Gastrocnemius medialis (tissue), 4 donors: ENCODE data around the gene SULT1B1. TPM values are rescaled to one million over a fixed set of nuclear protein-coding genes. Genes with fewer than 3 reads are reported as not detected.

ENCODE experiments used
- ATAC-seq, 2 donors: fragments of 150-250 bp; one replicate each; pipeline ENCODE4 v1.9.1; 2016
- DNase-seq, 2 donors: peaks; one replicate each; pipeline ENCODE4 v3.0.0-alpha.2; 2019
- H3K27ac ChIP-seq, 4 donors: fragments of 200-600 bp; sonication (generic); 1 replicate in 1 of 4; 2 replicates in 3 of 4; pipeline ENCODE4 v1.5.1; 2016 to 2018; ENCODE audit warnings: mild to moderate bottlenecking in 2 of 4, moderate library complexity in 1 of 4
- H3K27me3 ChIP-seq, 3 donors: fragments of 200-600 bp; sonication (generic) in 2 of 3; 1 replicate in 1 of 3; 2 replicates in 2 of 3; pipeline versions ENCODE4 v1.5.1 to v1.6.0; 2016 to 2019; ENCODE audit warnings: mild to moderate bottlenecking in 1 of 3, moderate library complexity in 1 of 3
- H3K36me3 ChIP-seq, 2 donors: fragments of 200-600 bp; sonication (generic) in 1 of 2; one replicate each; pipeline ENCODE4 v1.5.1; 2017 to 2018
- H3K4me1 ChIP-seq, 2 donors: fragments of 200-600 bp; sonication (generic) in 1 of 2; one replicate each; pipeline ENCODE4 v1.5.1; 2016 to 2017; ENCODE audit warnings: mild to moderate bottlenecking in 2 of 2
- H3K4me3 ChIP-seq, 4 donors: fragments of 200-600 bp; sonication (generic) in 3 of 4; 1 replicate in 1 of 4; 2 replicates in 3 of 4; pipeline ENCODE4 v1.5.1; 2016 to 2019; ENCODE audit warnings: mild to moderate bottlenecking in 2 of 4
- H3K9me3 ChIP-seq, 3 donors: fragments of 200-600 bp; sonication (generic) in 2 of 3; 1 replicate in 1 of 3; 2 replicates in 2 of 3; pipeline ENCODE4 v1.5.1; 2016 to 2019
- POLR2A ChIP-seq, 2 donors: fragments of 450-650 bp; IDR thresholded peaks; one replicate each; pipeline ENCODE4 v1.6.1; 2017; ENCODE audit warnings: antibody characterized with exemption in 2 of 2, mild to moderate bottlenecking in 2 of 2, moderate library complexity in 2 of 2
- in situ Hi-C, 4 donors: fragments of 200-750 bp; cut with MboI; loops; one replicate each; pipeline versions ENCODE4 v1.15.0 to v1.8.0; 2017; ENCODE audit warnings: low sequenced_read_pairs in 4 of 4
- intact Hi-C: fragments of 100-400 bp; cut with DNase I; formaldehyde crosslinking; loops from one replicate; pipeline ENCODE4 v1.15.1; 2023; ENCODE audit warnings: low total_unique reads
- total RNA-seq, 4 donors: library from RNA; depleted of rRNA; stranded (reverse); fragments of >200 nt; gene quantifications; one replicate each; pipeline versions ENCODE4 v1.1.0 to v1.2.3, GENCODE V29; 2016
- TF ChIP-seq, protein P1 (sequence below), 5 experiments: fragments of 450-650 bp in 3 of 5; fragments of 200-600 bp in 2 of 5; sonication (generic) in 2 of 5; IDR thresholded peaks in 4 of 5; conservative IDR thresholded peaks in 1 of 5; 1 replicate in 4 of 5; 2 replicates in 1 of 5; pipeline ENCODE4 v1.5.1; 2016 to 2019; ENCODE audit warnings: antibody characterized with exemption in 5 of 5, mild to moderate bottlenecking in 3 of 5, moderate library complexity in 3 of 5

Gene SULT1B1
- total RNA-seq, 4 donors from 2014 or later = 0.36 to 0.70 (median 0.55) TPM; not detected in 1

DNA sequence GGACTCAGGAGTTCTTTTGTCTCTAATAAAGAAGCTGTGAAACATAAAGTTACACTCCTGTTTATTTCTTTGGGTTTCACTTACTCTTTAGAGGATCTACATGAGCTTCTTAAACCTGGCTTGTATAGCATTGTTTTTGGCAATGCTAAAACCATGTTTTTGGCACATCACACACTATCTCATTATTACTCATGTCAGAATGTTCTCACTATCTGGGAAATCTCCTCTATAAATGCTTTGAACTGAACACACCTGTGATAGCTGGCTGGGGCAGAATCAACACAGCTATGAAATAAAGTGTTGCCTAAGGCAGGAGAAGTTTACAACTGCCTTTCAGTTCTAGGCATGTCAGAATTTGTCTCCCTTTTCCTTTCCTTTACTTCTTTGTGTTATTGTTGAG is 52.6 kb downstream of the SULT1B1 start:
- in situ Hi-C loops = no loop called here
- no peak for TF ChIP-seq POLR2A (IDR thresholded peaks at IDR 0.05)
- TF ChIP-seq, protein P1, sequence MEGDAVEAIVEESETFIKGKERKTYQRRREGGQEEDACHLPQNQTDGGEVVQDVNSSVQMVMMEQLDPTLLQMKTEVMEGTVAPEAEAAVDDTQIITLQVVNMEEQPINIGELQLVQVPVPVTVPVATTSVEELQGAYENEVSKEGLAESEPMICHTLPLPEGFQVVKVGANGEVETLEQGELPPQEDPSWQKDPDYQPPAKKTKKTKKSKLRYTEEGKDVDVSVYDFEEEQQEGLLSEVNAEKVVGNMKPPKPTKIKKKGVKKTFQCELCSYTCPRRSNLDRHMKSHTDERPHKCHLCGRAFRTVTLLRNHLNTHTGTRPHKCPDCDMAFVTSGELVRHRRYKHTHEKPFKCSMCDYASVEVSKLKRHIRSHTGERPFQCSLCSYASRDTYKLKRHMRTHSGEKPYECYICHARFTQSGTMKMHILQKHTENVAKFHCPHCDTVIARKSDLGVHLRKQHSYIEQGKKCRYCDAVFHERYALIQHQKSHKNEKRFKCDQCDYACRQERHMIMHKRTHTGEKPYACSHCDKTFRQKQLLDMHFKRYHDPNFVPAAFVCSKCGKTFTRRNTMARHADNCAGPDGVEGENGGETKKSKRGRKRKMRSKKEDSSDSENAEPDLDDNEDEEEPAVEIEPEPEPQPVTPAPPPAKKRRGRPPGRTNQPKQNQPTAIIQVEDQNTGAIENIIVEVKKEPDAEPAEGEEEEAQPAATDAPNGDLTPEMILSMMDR (IDR thresholded peaks at IDR 0.05 in 4 of 5, conservative IDR thresholded peaks at IDR 0.05 in 1 of 5) = no peak
- H3K27ac ChIP-seq = no peak overlapping the region
- H3K27me3 ChIP-seq = no peaks in the 10 kb centered on the region
- no peak overlapping the region for H3K4me3 ChIP-seq
- DNase-seq (no peak), ATAC-seq (no peak)
- intact Hi-C loops = no loop called here
- no peaks in the 10 kb centered on the region for H3K36me3 ChIP-seq
- no peaks in the 10 kb centered on the region for H3K9me3 ChIP-seq
- no peaks in the 10 kb centered on the region for H3K4me1 ChIP-seq

- Histone ChIP-seq H3K4me3 (no peak overlapping the region), H3K9me3 (no peaks in the 10 kb centered on the region), H3K4me1 (no peaks in the 10 kb centered on the region), H3K36me3 (no peaks in the 10 kb centered on the region), H3K27ac (no peak overlapping the region), H3K27me3 (no peaks in the 10 kb centered on the region)
- DNase-seq (no peak), ATAC-seq (no peak)
- in situ Hi-C loops (no loop called here), intact Hi-C loops (no loop called here)
- TF ChIP-seq, protein P1 (IDR thresholded peaks at IDR 0.05 in 4 of 5, conservative IDR thresholded peaks at IDR 0.05 in 1 of 5) = no peak
- no peak for TF ChIP-seq POLR2A (IDR thresholded peaks at IDR 0.05)
Measured at GRCh38 chr4:69702201-69702600, 58.2 kb downstream of the SULT1B1 start.

GRCh38 chr4:69701696-69702095 is 58.7 kb downstream of the SULT1B1 start:
- intact Hi-C loops = no loop called here
- no peaks in the 10 kb centered on the region for H3K9me3 ChIP-seq
- H3K4me3 ChIP-seq = no peak overlapping the region
- no peaks in the 10 kb centered on the region for H3K36me3 ChIP-seq
- no peak overlapping the region for H3K27ac ChIP-seq
- DNase-seq (no peak), ATAC-seq (no peak)
- no peaks in the 10 kb centered on the region for H3K27me3 ChIP-seq
- no peak for TF ChIP-seq POLR2A (IDR thresholded peaks at IDR 0.05)
- TF ChIP-seq, protein P1 (IDR thresholded peaks at IDR 0.05 in 4 of 5, conservative IDR thresholded peaks at IDR 0.05 in 1 of 5) = no peak
- no peaks in the 10 kb centered on the region for H3K4me1 ChIP-seq
- in situ Hi-C loops = no loop called here

DNA sequence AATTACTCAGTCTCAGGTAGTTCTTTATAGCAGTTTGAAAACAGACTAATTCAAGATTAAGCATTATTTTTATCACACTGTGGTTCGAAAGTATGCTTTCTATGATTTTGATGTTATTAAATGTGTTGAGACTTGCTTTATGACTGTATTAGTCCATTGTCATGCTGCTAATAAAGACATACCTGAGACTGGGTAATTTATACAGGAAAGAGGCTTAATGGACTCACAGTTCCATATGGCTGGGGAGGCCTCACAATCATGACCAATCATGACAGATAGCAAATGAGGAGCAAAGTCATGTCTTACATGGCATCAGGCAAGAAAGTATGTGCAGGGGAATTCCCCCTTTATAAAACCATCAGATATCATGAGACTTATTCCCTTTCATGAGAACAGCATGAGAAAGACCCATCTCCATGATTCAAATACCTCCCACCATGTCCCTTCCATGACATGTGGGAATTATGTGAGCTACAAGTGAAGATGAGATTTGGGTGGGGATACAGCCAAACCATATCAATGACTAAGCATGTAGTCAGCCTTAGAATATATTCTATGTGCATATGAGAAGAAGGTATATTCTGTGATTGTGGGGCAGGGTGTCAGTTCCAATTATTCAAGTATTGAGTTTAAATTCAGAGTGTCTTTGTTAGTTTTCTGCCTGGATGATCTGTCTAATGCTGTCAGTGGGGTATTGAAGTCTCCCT is 62.7 kb downstream of the SULT1B1 start:
- no peaks in the 10 kb centered on the region for H3K9me3 ChIP-seq
- no peaks in the 10 kb centered on the region for H3K4me1 ChIP-seq
- no peaks in the 10 kb centered on the region for H3K36me3 ChIP-seq
- H3K27me3 ChIP-seq = no peaks in the 10 kb centered on the region
- no peak overlapping the region for H3K27ac ChIP-seq
- H3K4me3 ChIP-seq = no peak overlapping the region
- no peak for TF ChIP-seq POLR2A (IDR thresholded peaks at IDR 0.05)
- TF ChIP-seq, protein P1 (IDR thresholded peaks at IDR 0.05 in 4 of 5, conservative IDR thresholded peaks at IDR 0.05 in 1 of 5) = no peak
- no peak for DNase-seq
- in situ Hi-C loops (loop anchor here in 2 of 4 donors (10.0 to 25.0 kb wide), 2 partner anchors 187 to 190 kb away; no protein-coding TSS in a partner anchor), intact Hi-C loops (no loop called here)
- ATAC-seq = no peak
